Glutamatergic neuron (in vitro differentiated cells): ENCODE results near the gene ALDH7A1. TPM values are rescaled to one million over a fixed set of nuclear protein-coding genes. Genes with fewer than 3 reads are reported as not detected.

ENCODE experiments used
- DNase-seq: peaks from one replicate; pipeline ENCODE4 v3.0.0; 2022
- H3K27ac Mint-ChIP-seq: one replicate; pipeline ENCODE4 v1.8.0; 2020; ENCODE audit warnings: mild to moderate bottlenecking, mixed read lengths, inconsistent platforms; ENCODE audit not compliant: unreplicated experiment
- H3K27me3 Mint-ChIP-seq: one replicate; pipeline ENCODE4 v1.8.0; 2020; ENCODE audit warnings: mild to moderate bottlenecking, moderate library complexity, mixed read lengths, inconsistent platforms; ENCODE audit not compliant: unreplicated experiment
- H3K36me3 Mint-ChIP-seq: one replicate; pipeline ENCODE4 v1.8.0; 2020; ENCODE audit warnings: mild to moderate bottlenecking, mixed read lengths, inconsistent platforms; ENCODE audit not compliant: unreplicated experiment
- H3K4me1 Mint-ChIP-seq: one replicate; pipeline ENCODE4 v1.8.0; 2020; ENCODE audit warnings: mild to moderate bottlenecking, low read depth, mixed read lengths, inconsistent platforms; ENCODE audit not compliant: unreplicated experiment
- H3K4me3 Mint-ChIP-seq: one replicate; pipeline ENCODE4 v1.8.0; 2020; ENCODE audit warnings: mild to moderate bottlenecking, mixed read lengths, inconsistent platforms; ENCODE audit not compliant: unreplicated experiment
- H3K9me3 Mint-ChIP-seq: one replicate; pipeline ENCODE4 v1.8.0; 2020; ENCODE audit warnings: mild to moderate bottlenecking, moderate library complexity, mixed read lengths, inconsistent platforms; ENCODE audit not compliant: unreplicated experiment
- CTCF ChIP-seq: fragments of 200-600 bp; sonication (generic); IDR thresholded peaks from one replicate; pipeline ENCODE4 v1.5.0; 2021; ENCODE audit not compliant: partially characterized antibody, unreplicated experiment
- total RNA-seq: library from RNA; stranded (reverse); fragmentation: NEBNext Ultra II Directional; extraction: Animal tissue kit (Norgen Biotek cat#: 25700); gene quantifications from one replicate; pipeline ENCODE4 v1.2.1, GENCODE V29; 2021; ENCODE audit not compliant: unreplicated experiment

ALDH7A1 gene
- total RNA-seq, 1 donor from 2014 or later = 85.9 TPM

GRCh38 chr5:126513302-126513701 is 81.7 kb downstream of the ALDH7A1 start:
- no peaks in the 10 kb centered on the region for H3K36me3 Mint-ChIP-seq
- no peak for DNase-seq
- H3K27ac Mint-ChIP-seq = no peak overlapping the region
- no peaks in the 10 kb centered on the region for H3K9me3 Mint-ChIP-seq
- peaks cover 4% of the 10 kb centered on the region for H3K27me3 Mint-ChIP-seq
- H3K4me1 Mint-ChIP-seq = peaks cover 9% of the 10 kb centered on the region
- H3K4me3 Mint-ChIP-seq = no peak overlapping the region
- TF ChIP-seq CTCF = no peak

- Mint-ChIP-seq H3K4me1 (peaks cover 9% of the 10 kb centered on the region), H3K36me3 (no peaks in the 10 kb centered on the region), H3K27me3 (peaks cover 4% of the 10 kb centered on the region), H3K27ac (no peak overlapping the region), H3K9me3 (no peaks in the 10 kb centered on the region), H3K4me3 (no peak overlapping the region)
- no peak for DNase-seq
- TF ChIP-seq CTCF = no peak
Measured at GRCh38 chr5:126512451-126512850, 82.6 kb downstream of the ALDH7A1 start.

GRCh38 chr5:126511961-126512360 is 83.1 kb downstream of the ALDH7A1 start:
- Mint-ChIP-seq H3K4me1 (peaks cover 9% of the 10 kb centered on the region), H3K4me3 (no peak overlapping the region), H3K27ac (no peak overlapping the region), H3K27me3 (peaks cover 4% of the 10 kb centered on the region), H3K36me3 (no peaks in the 10 kb centered on the region), H3K9me3 (no peaks in the 10 kb centered on the region)
- no peak for DNase-seq
- no peak for TF ChIP-seq CTCF

- H3K4me3 Mint-ChIP-seq = no peak overlapping the region
- no peaks in the 10 kb centered on the region for H3K9me3 Mint-ChIP-seq
- no peaks in the 10 kb centered on the region for H3K36me3 Mint-ChIP-seq
- DNase-seq = no peak
- H3K4me1 Mint-ChIP-seq = peaks cover 5% of the 10 kb centered on the region
- no peak for TF ChIP-seq CTCF
- H3K27me3 Mint-ChIP-seq = no peaks in the 10 kb centered on the region
- H3K27ac Mint-ChIP-seq = no peak overlapping the region
Measured at GRCh38 chr5:126509339-126509738, 85.7 kb downstream of the ALDH7A1 start.

- Mint-ChIP-seq H3K27ac (no peak overlapping the region), H3K9me3 (no peaks in the 10 kb centered on the region), H3K4me3 (no peak overlapping the region), H3K36me3 (no peaks in the 10 kb centered on the region), H3K27me3 (no peaks in the 10 kb centered on the region), H3K4me1 (peaks cover 5% of the 10 kb centered on the region)
- TF ChIP-seq CTCF = no peak
- DNase-seq = no peak
Measured at GRCh38 chr5:126508962-126509279, 86.1 kb downstream of the ALDH7A1 start.
